Measurements from ENCODE around the gene WDR64. TPM values are rescaled to one million over a fixed set of nuclear protein-coding genes. Genes with fewer than 3 reads are reported as not detected.
A peak's percentile ranks its signal among the peaks of the same experiment; 100 is the strongest.

The WDR64 gene
- total RNA-seq, 1 donor from 2014 or later: 0.80 TPM

DNA sequence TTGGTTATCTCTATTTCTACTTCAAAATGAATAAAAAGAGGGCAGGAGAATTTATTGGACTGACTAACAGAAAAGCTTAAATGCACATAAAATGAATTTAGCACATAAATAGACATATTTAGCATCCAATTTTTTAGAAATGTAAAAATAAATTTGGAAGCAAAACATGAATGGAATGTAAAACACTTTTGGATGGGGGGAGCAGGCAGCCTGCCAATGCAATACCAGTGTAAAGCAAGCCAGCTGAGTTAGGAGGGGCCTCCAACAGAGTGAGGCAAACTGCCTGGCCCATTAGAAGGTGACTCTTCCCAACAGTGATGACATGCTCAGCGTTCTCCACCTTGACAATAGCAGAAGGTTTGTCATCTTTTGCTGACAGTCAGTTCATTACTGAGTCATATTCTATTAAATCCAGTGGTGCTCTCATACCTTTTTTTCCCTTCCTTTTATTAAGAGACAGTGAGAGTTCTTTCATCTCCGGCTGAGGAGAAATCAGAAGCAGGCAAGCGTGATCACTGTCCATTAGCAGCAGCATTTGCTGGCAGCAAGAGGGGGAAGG, 176.5 kb downstream of the WDR64 start:
- H3K36me3 Mint-ChIP-seq (ENCODE audit: low read depth, unreplicated experiment): no peaks in the 10 kb centered on the region
- H3K4me1 Mint-ChIP-seq (ENCODE audit: unreplicated experiment): no peaks in the 10 kb centered on the region
- no peaks in the 10 kb centered on the region for H3K9me3 Mint-ChIP-seq (ENCODE audit: unreplicated experiment)
- peaks cover 4% of the 10 kb centered on the region for H3K27me3 Mint-ChIP-seq (ENCODE audit: unreplicated experiment)
- no peak overlapping the region for H3K27ac Mint-ChIP-seq (ENCODE audit: unreplicated experiment)
- no peak for DNase-seq (ENCODE audit: low spot score)
- TF ChIP-seq, protein P1, sequence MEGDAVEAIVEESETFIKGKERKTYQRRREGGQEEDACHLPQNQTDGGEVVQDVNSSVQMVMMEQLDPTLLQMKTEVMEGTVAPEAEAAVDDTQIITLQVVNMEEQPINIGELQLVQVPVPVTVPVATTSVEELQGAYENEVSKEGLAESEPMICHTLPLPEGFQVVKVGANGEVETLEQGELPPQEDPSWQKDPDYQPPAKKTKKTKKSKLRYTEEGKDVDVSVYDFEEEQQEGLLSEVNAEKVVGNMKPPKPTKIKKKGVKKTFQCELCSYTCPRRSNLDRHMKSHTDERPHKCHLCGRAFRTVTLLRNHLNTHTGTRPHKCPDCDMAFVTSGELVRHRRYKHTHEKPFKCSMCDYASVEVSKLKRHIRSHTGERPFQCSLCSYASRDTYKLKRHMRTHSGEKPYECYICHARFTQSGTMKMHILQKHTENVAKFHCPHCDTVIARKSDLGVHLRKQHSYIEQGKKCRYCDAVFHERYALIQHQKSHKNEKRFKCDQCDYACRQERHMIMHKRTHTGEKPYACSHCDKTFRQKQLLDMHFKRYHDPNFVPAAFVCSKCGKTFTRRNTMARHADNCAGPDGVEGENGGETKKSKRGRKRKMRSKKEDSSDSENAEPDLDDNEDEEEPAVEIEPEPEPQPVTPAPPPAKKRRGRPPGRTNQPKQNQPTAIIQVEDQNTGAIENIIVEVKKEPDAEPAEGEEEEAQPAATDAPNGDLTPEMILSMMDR (IDR thresholded peaks at IDR 0.05; ENCODE audit: unreplicated experiment): no peak
- H3K4me3 Mint-ChIP-seq (ENCODE audit: unreplicated experiment): no peak overlapping the region

DNA sequence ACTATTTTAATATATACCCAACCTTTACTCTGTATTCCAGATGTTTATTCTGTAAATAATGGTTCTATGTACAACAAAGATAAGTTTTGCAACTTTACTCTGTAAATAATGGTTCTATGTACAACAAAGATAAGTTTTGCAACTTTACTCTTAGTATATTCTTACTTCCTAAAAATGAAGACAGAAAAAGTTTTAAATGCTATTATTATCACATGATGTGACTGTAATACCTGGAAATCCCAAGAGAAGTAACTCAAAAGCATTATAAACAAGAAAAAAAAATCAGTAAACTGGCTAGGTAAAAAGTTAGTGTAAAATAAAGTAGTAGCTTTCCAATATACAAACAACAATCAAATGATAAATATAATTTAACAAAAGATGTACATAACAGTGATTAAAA, 177.4 kb downstream of the WDR64 start:
- Mint-ChIP-seq H3K9me3 (ENCODE audit: unreplicated experiment) (no peaks in the 10 kb centered on the region), H3K27me3 (ENCODE audit: unreplicated experiment) (peaks cover under 1% of the 10 kb centered on the region), H3K4me3 (ENCODE audit: unreplicated experiment) (no peak overlapping the region), H3K27ac (ENCODE audit: unreplicated experiment) (no peak overlapping the region), H3K36me3 (ENCODE audit: low read depth, unreplicated experiment) (no peaks in the 10 kb centered on the region), H3K4me1 (ENCODE audit: unreplicated experiment) (no peaks in the 10 kb centered on the region)
- TF ChIP-seq, protein P1 (IDR thresholded peaks at IDR 0.05; ENCODE audit: unreplicated experiment): no peak
- no peak for DNase-seq (ENCODE audit: low spot score)

DNA sequence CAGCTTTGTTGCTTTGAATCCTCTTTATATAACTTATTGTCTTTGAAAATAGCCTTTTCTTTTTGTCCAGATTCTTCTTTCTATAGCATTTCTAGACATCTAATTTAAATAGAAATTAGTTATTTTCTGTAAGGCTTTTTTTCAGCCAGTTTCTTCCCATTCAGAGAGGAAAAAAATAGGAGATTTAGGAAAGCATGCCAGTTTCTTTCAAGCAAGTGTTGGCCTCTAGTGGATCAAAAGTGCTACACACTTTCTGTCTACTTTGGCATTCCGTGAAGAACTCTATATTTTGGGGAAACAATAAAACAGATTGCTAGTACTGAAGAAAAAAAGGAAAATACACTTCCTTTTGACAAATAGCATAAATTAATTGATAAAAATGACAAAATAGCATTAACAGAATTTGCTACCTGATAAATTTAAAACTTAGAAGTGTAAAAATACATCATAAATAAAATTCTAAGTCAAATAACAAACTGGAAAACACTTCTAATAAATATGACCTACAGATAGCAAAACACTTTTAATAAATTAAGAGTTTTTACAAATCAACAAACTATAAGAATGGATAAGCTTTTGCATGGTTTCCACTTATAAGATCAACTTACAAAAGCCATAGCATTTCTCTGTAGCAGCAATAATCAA, 182.8 kb downstream of the WDR64 start:
- Mint-ChIP-seq H3K4me3 (ENCODE audit: unreplicated experiment) (no peak overlapping the region), H3K27ac (ENCODE audit: unreplicated experiment) (no peak overlapping the region), H3K36me3 (ENCODE audit: low read depth, unreplicated experiment) (no peaks in the 10 kb centered on the region), H3K9me3 (ENCODE audit: unreplicated experiment) (no peaks in the 10 kb centered on the region), H3K4me1 (ENCODE audit: unreplicated experiment) (no peaks in the 10 kb centered on the region), H3K27me3 (ENCODE audit: unreplicated experiment) (no peaks in the 10 kb centered on the region)
- DNase-seq (ENCODE audit: low spot score): no peak
- TF ChIP-seq, protein P1 (IDR thresholded peaks at IDR 0.05; ENCODE audit: unreplicated experiment): peak; percentile 59

DNA sequence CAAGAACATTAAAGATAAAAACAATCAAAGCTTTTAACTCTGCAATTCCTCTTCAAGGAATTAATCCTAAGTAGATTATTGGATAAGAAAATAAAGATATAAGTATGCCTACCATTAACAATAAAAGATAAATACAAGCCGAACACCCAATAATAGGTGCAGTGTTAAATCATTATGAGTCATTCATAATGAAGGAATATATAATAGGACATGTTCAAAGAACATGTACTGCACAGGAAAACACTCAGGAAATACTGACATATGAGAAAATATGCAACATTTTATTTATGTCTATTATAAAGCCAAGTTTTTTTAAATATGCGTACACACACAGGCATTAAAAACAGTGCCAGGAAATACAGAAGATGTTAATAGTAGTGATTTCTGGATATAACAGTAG, 184.9 kb downstream of the WDR64 start:
- no peak for DNase-seq (ENCODE audit: low spot score)
- no peaks in the 10 kb centered on the region for H3K27me3 Mint-ChIP-seq (ENCODE audit: unreplicated experiment)
- H3K36me3 Mint-ChIP-seq (ENCODE audit: low read depth, unreplicated experiment): no peaks in the 10 kb centered on the region
- no peaks in the 10 kb centered on the region for H3K4me1 Mint-ChIP-seq (ENCODE audit: unreplicated experiment)
- H3K9me3 Mint-ChIP-seq (ENCODE audit: unreplicated experiment): no peaks in the 10 kb centered on the region
- H3K27ac Mint-ChIP-seq (ENCODE audit: unreplicated experiment): no peak overlapping the region
- no peak overlapping the region for H3K4me3 Mint-ChIP-seq (ENCODE audit: unreplicated experiment)
- TF ChIP-seq, protein P1 (IDR thresholded peaks at IDR 0.05; ENCODE audit: unreplicated experiment): no peak

DNA sequence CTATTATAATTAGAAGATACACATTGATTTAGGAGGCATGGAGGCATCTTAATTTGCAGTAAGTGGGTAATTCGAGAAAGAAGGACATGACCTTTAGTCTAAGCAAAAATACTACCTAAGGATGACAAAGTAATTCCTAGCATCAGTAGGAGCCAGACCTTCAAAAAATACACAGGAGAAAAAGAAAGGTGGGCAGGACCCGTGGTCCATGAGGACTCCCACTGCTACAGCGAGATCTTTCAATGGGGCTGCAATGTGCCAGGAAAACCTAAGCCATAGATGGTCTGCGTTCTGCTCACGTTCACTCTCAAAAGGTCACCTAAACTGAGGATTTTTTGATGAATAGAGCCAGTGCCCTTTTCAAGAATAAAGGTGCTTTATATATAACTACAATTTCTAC, 185.3 kb downstream of the WDR64 start:
- H3K27me3 Mint-ChIP-seq (ENCODE audit: unreplicated experiment): no peaks in the 10 kb centered on the region
- no peak for DNase-seq (ENCODE audit: low spot score)
- no peaks in the 10 kb centered on the region for H3K36me3 Mint-ChIP-seq (ENCODE audit: low read depth, unreplicated experiment)
- TF ChIP-seq, protein P1 (IDR thresholded peaks at IDR 0.05; ENCODE audit: unreplicated experiment): no peak
- H3K4me3 Mint-ChIP-seq (ENCODE audit: unreplicated experiment): no peak overlapping the region
- no peaks in the 10 kb centered on the region for H3K9me3 Mint-ChIP-seq (ENCODE audit: unreplicated experiment)
- H3K4me1 Mint-ChIP-seq (ENCODE audit: unreplicated experiment): no peaks in the 10 kb centered on the region
- H3K27ac Mint-ChIP-seq (ENCODE audit: unreplicated experiment): no peak overlapping the region

All from endothelial cell (in vitro differentiated cells).